ENCODE data around the gene SBNO2.

Gene SBNO2

DNA sequence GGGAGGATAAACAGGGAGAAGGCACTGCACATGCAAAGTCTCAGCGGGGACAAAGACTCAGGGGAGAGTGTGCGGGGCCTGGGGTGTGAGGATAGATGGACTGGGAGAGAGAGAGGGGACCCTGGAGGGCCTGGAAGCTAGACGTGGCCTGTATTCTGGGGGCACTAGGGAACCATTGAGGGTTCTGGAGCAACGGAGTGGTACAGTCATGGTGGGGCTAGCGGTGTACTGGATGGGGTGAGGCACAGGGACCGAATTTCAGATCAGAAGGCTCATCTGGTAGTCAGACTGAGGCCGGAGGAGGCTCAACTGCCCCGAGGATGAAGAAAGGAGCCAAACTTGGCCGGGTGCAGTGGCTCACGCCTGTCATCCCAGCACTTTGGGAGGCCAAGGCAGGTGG lies 8.0 kb upstream of the SBNO2 start:
- H3K36me3 Mint-ChIP-seq (ENCODE audit: low read depth), result no peaks in the 10 kb centered on the region
- H3K27me3 Mint-ChIP-seq, result peaks cover 9% of the 10 kb centered on the region
- no peak overlapping the region for H3K27ac Mint-ChIP-seq
- H3K4me1 Mint-ChIP-seq (ENCODE audit: low read depth), result peaks cover 10% of the 10 kb centered on the region
- no peak overlapping the region for H3K4me3 Mint-ChIP-seq
- no peaks in the 10 kb centered on the region for H3K9me3 Mint-ChIP-seq

DNA sequence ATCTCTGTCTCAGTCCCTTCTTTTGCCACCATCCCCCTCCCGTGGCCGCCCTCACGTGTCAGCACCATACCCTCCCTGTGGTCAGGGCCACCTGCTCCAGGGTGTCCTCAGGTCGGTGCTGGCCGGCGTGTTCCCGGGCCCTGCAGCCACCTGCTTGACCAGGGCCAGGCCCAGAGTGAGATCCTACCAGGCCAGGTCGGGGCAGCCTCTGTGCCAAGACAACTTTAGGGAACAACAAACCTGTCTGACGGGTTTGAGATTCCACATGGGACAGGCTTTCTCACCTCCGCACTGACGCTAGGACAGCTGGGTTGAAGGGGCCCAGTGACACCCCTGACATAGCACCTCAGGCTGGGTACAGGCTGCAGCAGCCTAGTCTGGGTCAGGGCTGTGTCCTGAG lies 7.5 kb upstream of the SBNO2 start:
- Mint-ChIP-seq H3K4me3 (no peak overlapping the region), H3K4me1 (ENCODE audit: low read depth) (peaks cover 10% of the 10 kb centered on the region), H3K27me3 (peaks cover 9% of the 10 kb centered on the region), H3K36me3 (ENCODE audit: low read depth) (no peaks in the 10 kb centered on the region), H3K27ac (peak overlapping the region; percentile 19), H3K9me3 (no peaks in the 10 kb centered on the region)

DNA sequence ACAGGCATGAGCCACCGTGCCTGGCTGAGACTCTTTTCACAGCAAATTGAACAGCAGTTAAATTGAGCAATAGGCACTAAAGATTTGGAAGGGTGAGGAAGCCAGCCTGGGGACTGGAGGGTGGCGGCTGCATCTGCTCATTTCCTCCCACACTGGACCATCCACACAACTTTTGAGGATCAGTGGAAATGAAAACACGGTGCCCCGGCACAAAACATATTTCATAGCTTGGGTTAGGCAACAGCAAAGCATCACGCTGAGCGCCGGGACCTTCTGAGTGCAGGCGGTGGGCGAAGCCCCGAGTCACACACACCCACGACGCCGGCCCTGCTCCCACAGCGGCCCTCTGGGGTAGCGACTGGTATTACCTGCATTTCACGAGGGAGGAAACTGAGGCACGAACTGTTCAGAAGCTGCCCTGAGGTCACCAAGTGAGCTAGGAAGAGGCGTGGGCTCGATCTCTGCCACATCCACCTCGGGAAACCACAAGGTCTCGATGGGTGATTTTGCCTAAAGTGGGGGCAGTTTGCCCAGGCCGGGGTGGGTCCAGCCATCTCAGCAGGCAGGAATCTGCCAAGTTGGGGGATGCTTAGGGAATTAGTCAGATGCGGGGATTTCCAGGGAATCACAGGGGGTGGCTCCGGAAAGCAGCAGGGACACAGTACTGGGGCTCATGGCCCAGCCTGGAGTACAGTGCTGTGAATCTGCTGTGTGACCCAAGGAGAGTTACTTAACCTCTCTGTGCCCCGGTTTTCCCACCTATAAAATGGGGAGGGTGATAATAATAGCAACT lies 3.5 kb upstream of the SBNO2 start:
- H3K36me3 Mint-ChIP-seq (ENCODE audit: low read depth), result no peaks in the 10 kb centered on the region
- no peaks in the 10 kb centered on the region for H3K9me3 Mint-ChIP-seq
- no peak overlapping the region for H3K4me3 Mint-ChIP-seq
- no peak overlapping the region for H3K27ac Mint-ChIP-seq
- peaks cover 9% of the 10 kb centered on the region for H3K27me3 Mint-ChIP-seq
- H3K4me1 Mint-ChIP-seq (ENCODE audit: low read depth), result peaks cover 25% of the 10 kb centered on the region

DNA sequence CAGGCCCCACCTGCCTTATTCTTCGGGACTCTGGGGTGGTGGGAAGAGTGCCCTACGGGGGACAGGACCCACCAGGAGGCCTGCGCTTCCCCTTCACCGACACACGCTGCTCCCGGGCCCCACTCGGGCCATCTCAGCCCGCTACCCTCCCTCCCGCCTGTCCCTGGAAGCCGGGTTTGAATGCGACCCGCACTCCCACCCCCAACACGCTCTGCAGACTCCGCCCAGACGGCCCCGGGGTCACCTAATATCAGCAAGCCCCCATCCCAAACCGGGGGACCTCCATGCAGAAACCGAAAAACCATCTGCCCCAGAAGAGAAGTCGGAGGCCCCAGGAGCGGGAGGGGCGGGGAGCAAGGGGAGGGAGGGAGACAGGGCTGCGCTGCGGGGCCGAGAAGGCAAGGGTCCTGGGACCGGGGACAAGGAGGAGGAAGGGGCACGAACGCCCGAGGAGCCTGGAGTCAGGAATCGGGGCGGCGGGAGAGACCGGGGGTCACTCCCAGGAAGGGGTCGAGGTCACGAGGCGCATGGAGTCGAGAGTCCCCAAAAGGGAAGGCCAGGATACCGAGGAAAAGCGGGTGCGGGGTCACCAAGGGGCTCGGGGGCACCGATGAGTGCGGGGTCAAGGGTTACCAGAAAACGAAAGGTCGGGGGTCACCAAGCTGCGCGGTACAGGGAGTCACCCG lies 766 bp downstream of the SBNO2 start:
- Mint-ChIP-seq H3K4me1 (ENCODE audit: low read depth) (peaks cover 44% of the 10 kb centered on the region), H3K9me3 (peaks cover 7% of the 10 kb centered on the region), H3K36me3 (ENCODE audit: low read depth) (peaks cover 8% of the 10 kb centered on the region), H3K4me3 (peak overlapping the region; percentile 90), H3K27me3 (no peaks in the 10 kb centered on the region), H3K27ac (peak overlapping the region; percentile 94)

DNA sequence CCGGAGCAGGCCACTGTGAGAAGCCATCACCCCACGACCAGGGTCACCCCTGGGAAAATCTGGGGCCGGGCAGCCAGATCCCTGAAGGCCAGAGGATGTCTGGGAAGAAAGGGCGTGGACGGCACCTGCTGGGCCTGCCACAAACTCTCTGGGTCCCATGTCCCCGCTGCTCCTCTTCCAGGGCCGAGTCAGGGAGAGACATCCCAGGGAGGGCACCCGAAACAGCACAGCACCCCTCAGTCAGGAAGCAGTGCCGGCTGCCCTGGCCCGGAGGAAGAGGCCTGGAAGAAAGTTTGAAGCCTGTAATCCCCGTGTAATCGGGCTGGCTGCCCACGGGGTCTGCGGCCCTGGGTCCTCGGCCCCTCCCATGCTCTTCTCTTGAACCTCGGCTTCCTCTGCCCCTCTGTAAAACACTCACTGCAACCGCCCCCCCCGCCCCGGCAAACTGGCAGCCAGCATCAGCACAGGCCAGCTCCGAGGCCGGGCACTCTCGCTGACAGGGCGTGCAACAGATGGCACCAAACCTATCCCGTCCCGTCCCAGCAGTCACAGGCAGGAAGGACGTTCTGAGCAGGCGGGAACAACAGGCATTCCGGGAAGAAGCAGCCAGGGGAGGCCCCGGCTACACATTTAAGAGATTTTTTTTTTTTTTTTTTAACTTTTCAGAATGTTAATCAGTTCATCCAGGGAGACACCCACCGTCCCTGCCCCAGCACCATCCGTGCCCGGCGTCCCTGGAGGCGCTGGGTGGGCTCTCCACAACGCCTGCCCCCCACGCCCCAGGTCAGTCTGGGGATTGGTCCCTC lies 1.5 kb downstream of the SBNO2 start:
- H3K36me3 Mint-ChIP-seq (ENCODE audit: low read depth), result peaks cover 8% of the 10 kb centered on the region
- peak overlapping the region; percentile 90 for H3K4me3 Mint-ChIP-seq
- no peaks in the 10 kb centered on the region for H3K27me3 Mint-ChIP-seq
- peaks cover 7% of the 10 kb centered on the region for H3K9me3 Mint-ChIP-seq
- peaks cover 44% of the 10 kb centered on the region for H3K4me1 Mint-ChIP-seq (ENCODE audit: low read depth)
- H3K27ac Mint-ChIP-seq, result no peak overlapping the region

DNA sequence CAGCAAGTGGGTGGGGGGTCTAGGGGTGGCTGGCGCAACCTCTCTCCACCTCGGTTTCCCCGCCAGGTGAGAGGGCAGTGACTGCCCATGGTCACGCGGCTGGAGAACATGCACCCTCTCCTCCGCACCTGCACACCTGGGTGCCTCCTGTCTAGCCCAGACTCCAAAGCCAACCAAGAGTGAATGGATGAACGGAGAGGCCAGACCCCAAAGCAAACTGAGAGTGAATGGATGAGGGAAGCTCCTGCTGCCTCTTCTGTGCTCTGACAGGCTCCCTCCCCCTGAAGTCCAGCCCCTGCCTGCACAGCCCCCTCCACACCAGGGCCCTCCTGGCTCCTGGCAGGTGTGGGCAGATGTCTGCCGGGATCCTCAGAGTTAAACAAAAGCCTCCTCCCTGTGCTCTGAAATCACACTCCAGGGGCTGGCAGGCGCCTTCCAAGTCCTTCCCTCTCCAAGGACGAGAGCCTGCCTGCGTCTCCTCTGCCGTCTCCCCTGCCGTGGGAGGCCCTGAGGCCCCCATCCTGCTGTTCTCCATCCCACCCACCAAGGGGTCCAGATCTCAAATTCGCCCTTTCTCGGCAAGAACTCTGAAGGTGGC lies 2.2 kb downstream of the SBNO2 start:
- peak overlapping the region; percentile 90 for H3K4me3 Mint-ChIP-seq
- H3K9me3 Mint-ChIP-seq, result peaks cover 7% of the 10 kb centered on the region
- H3K27me3 Mint-ChIP-seq, result no peaks in the 10 kb centered on the region
- H3K36me3 Mint-ChIP-seq (ENCODE audit: low read depth), result peaks cover 8% of the 10 kb centered on the region
- no peak overlapping the region for H3K27ac Mint-ChIP-seq
- peaks cover 44% of the 10 kb centered on the region for H3K4me1 Mint-ChIP-seq (ENCODE audit: low read depth)

DNA sequence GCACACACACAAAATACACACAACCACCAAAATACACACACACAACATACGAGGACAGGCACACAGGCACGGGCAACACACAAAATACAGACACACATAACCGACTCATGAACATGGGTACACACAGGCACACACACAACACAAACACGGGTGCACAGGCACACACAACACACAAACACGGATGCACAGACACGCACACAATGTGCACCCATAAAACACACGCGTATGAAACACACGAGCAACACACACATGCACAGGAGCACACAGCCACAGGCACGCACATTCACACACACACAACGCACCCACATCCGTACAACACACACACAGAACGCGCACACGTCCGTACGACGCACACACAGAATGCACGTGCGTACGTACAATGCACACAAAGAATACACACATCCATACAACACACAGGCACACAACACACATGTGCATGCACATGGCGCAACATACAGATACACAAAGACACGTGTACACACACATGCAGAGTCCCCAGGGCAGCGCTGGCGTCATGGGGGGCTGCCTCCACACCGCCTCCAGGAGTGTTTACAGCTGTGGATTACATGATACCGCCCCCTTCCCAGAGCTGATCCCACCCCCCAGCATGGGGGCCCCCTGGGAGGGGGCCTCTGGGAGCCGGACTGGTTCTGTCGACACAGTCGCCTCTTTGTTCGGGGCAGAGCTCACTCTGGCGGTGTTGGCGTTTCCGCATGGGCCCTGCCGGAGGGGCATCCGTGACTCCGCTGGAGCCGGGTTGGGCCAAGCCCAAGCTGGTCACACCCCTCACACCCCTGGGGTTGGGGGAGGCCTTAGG lies 2.9 kb downstream of the SBNO2 start:
- Mint-ChIP-seq H3K27ac (peak overlapping the region; percentile 33), H3K9me3 (peaks cover 7% of the 10 kb centered on the region)

DNA sequence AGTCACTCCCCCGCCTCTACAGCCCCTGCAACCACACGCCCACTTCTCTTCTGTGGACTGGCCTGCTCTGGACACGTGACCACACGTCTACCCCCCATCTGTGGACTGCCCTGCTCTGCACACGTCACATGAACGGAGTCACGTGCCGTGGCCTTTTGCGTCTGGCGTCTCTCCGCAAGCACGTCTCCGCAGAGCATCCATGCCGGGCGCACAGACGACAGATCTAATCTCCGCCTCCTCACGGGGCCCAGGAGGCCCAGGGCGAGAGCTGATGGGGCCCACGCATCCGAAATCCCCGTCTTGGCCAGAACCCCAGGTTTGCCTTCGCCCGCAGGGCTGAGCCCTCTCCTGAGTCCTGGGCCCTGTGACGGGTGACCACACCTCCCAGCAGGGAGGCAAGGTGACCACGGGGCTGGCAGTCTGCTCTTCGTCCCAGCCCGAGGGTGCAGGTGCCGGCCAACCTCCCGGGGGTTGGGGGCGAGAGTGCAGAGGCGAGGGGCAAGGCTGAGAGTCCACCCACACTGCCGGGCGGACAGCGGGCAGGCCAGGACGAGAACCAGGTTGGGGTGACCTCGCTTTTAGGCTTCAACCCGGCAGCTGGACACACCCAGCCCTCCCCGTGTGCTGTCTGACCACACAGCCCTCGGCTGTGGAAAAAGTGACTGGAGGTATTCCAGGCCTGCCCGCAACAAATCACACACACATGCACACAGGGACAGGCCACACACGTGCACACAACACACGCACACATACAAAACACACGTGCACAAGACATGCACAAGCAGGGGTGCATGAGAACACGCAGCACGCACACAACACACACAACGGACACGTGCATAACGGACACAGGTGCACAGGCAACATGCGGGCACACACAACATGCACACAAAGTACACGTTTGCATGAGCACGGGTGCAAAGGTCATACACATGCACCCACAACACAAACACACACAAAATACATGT lies 3.9 kb downstream of the SBNO2 start:
- H3K36me3 Mint-ChIP-seq (ENCODE audit: low read depth), result peaks cover 8% of the 10 kb centered on the region
- peak overlapping the region; percentile 27 for H3K4me3 Mint-ChIP-seq
- peaks cover 40% of the 10 kb centered on the region for H3K4me1 Mint-ChIP-seq (ENCODE audit: low read depth)
- no peaks in the 10 kb centered on the region for H3K27me3 Mint-ChIP-seq
- H3K27ac Mint-ChIP-seq, result peak overlapping the region; percentile 70
- peaks cover 7% of the 10 kb centered on the region for H3K9me3 Mint-ChIP-seq

More for the DNA sequence above, 2.9 kb downstream of the SBNO2 start:
- peaks cover 8% of the 10 kb centered on the region for H3K36me3 Mint-ChIP-seq (ENCODE audit: low read depth)
- peak overlapping the region; percentile 27 for H3K4me3 Mint-ChIP-seq
- peaks cover 44% of the 10 kb centered on the region for H3K4me1 Mint-ChIP-seq (ENCODE audit: low read depth)
- H3K27me3 Mint-ChIP-seq, result no peaks in the 10 kb centered on the region

DNA sequence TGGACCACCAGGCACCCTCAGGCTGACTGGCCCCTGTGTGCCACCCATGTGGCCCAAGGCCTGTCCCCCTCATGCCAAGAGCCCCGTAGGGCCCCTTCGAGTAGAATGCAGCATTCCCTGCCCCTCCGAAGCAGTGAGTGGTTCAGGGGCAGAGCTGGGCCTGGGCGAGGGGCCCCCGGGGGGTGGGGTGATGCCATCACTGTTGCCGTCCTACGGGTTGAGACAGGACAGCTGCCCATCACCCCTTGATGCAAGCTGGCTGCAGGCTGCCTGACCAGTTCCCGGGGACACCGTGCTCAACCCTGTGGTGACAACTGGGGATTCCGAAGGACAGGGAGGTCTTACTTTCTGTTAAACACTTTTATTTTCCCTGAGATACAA lies 4.7 kb downstream of the SBNO2 start:
- Mint-ChIP-seq H3K4me1 (ENCODE audit: low read depth) (peaks cover 32% of the 10 kb centered on the region), H3K27me3 (no peaks in the 10 kb centered on the region), H3K4me3 (no peak overlapping the region), H3K9me3 (peaks cover 7% of the 10 kb centered on the region), H3K27ac (no peak overlapping the region), H3K36me3 (ENCODE audit: low read depth) (peaks cover 8% of the 10 kb centered on the region)

DNA sequence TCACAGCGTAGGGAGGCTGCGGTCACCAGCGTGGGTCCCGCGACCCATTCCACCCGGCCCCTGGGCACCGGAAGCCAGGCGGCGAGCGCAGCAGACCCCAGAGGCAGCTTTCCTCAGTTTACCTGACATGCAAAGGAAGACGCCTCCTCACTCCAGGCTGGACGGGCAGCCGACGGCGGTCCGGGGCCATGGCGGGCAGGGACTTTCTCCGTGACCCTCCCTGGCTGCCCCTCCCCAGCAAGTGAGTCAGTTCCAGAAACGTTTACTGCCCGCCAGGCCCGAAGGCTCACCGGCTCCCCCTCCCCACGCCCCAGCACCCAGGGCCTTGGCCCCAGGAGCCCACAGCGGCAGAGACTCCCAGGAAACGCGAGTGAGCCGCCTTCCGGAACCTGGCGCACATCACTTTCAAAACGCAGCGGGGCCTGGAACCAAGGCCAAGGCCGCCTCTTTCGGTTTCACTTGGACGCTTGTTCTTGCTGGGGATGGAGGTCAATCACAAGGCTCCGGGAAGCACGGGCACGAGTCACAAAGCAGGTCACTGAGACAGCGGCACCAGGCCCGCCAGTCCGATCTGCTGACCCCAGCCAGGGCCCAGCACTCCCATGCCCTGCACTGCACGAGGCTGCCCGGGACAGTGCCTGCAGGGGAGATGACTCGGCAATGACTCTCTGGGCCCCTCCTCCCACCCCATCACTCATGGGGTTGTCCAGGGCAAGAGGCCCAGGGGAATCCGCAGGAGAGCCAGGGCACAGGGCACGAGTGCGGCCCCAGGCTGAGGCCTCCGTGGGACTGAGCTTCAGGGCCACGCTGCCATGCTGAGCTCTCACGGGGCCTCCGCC lies 5.3 kb downstream of the SBNO2 start:
- H3K4me1 Mint-ChIP-seq (ENCODE audit: low read depth), result peaks cover 29% of the 10 kb centered on the region
- H3K27ac Mint-ChIP-seq, result no peak overlapping the region
- peaks cover 8% of the 10 kb centered on the region for H3K36me3 Mint-ChIP-seq (ENCODE audit: low read depth)
- H3K9me3 Mint-ChIP-seq, result peaks cover 7% of the 10 kb centered on the region
- H3K27me3 Mint-ChIP-seq, result no peaks in the 10 kb centered on the region
- H3K4me3 Mint-ChIP-seq, result no peak overlapping the region

DNA sequence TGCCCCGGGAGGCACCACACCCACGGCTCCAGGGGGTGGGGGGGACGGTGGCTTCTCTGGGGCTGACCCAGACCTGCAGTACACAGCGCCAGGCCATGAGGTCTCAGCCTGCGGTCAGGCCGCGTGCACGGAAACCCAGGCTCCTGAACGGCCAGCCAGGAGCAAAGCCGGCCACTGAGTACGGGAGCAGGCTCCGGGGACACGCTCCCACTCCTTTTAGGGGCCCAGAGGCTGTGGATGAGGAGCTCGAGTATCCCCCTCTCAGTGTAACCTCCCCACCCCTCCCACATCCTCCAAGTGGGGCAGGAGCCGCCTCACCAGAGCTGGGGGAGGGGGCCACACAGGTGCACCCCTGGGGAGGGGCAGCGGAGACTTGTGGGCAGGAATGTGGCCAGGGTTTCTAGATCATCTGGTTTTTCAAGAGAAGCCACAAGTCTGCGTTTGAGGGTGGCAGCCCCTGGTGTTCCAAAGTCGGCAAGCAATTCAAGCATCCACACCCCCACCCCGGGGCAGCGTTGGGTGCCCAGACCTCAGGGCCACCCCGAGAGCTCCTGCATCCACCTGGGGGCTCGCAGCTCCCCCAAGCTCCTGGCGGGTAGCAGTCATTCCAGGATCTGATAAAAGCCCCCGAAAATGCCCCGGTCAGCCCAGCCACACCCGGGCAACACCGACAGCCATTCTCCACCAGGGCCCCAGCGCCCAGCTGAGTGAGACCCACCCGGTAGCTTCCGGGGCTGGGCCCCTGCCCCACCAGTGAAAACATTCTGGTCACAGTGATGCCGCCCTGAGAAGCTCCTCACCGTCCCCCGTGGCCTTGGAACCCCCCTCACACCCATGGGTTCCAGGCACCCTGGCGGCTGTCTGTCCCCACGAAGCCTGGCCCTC lies 6.1 kb downstream of the SBNO2 start:
- Mint-ChIP-seq H3K9me3 (peaks cover 7% of the 10 kb centered on the region), H3K4me3 (no peak overlapping the region), H3K27ac (no peak overlapping the region), H3K4me1 (ENCODE audit: low read depth) (peaks cover 31% of the 10 kb centered on the region), H3K27me3 (no peaks in the 10 kb centered on the region), H3K36me3 (ENCODE audit: low read depth) (peaks cover 8% of the 10 kb centered on the region)

All from stimulated activated naive CD8-positive, alpha-beta T cell treated with anti-CD3 and anti-CD28 coated beads, Interleukin-15, Interleukin-2, amounts not matched to agents 100 ng/mL and 50 ng/mL, for 24 hours (primary cell).